Lower leg skin (tissue), 3 donors: ENCODE measurements around the gene FANK1.

Experiments
- POLR2A ChIP-seq, 2 donors: fragments of 450-650 bp; IDR thresholded peaks; one replicate each; pipeline ENCODE4 v1.6.1; 2016 to 2017; ENCODE audit warnings: antibody characterized with exemption in 2 of 2, mild to moderate bottlenecking in 1 of 2, moderate library complexity in 1 of 2
- TF ChIP-seq, protein P1 (sequence below), 3 donors: fragments of 450-650 bp; IDR thresholded peaks; one replicate each; pipeline ENCODE4 v1.5.1; 2016; ENCODE audit warnings: antibody characterized with exemption in 3 of 3, mild to moderate bottlenecking in 3 of 3, moderate library complexity in 2 of 3

GRCh38 chr10:126015413-126015812 is 119.0 kb downstream of the FANK1 start:
- TF ChIP-seq, protein P1, sequence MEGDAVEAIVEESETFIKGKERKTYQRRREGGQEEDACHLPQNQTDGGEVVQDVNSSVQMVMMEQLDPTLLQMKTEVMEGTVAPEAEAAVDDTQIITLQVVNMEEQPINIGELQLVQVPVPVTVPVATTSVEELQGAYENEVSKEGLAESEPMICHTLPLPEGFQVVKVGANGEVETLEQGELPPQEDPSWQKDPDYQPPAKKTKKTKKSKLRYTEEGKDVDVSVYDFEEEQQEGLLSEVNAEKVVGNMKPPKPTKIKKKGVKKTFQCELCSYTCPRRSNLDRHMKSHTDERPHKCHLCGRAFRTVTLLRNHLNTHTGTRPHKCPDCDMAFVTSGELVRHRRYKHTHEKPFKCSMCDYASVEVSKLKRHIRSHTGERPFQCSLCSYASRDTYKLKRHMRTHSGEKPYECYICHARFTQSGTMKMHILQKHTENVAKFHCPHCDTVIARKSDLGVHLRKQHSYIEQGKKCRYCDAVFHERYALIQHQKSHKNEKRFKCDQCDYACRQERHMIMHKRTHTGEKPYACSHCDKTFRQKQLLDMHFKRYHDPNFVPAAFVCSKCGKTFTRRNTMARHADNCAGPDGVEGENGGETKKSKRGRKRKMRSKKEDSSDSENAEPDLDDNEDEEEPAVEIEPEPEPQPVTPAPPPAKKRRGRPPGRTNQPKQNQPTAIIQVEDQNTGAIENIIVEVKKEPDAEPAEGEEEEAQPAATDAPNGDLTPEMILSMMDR (IDR thresholded peaks at IDR 0.05): no peak
- TF ChIP-seq POLR2A (IDR thresholded peaks at IDR 0.05): no peak
